ENCODE measurements around the gene RIOK3.
A peak's percentile ranks its signal among the peaks of the same experiment; 100 is the strongest.
"Not testable (repeated sequence)": the region's sequence is repeated elsewhere in the genome, so short reads cannot be mapped to it uniquely, and the experiment has no call there.

RIOK3 gene

DNA sequence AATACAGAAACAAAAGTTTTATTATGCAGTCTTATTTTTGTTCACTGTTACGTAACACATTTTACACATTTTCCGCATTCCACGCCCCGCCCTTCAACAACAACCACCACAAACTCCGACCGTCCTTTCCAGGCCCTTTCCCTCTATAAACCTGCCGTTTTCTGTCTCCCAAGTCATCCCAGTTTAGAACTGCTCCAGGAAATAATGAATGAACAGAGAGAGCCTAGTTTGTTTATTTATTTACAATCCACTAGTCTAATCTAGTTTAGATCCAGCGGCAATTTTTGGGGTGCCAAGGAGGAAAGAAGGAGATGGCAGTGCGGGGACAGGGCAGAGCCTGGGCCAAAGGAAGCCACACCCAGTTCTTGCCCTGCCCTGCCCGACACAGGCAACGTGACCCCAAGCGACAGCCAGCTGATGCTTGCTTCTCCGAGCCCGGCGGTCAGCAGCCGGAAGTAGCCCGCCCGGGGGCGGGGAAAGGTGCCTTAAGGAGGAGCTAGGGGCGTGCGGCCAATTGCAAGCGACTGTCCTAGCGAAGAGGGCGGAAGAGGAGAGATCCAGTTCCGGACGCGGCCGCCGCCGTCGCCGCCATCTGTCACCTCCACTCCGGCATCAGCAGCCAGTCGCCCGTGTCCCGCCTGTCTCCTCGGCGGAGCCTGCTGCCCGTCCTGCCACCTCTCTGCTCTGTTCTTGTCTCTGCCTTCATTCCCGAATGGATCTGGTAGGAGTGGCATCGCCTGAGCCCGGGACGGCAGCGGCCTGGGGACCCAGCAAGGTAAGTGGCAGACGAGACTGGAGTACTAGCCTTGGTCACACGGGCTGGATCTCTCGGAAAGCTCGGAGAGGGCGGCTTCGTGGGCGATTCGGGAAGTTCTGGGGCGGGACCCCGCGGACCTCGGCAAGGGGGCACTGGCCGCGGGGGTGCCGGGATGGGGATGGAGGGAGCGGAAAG, at the start of gene RIOK3:
RIOK3 (plus strand) TSS at position 560 of the 952 bp plus-strand sequence; CDS start at position 713, 153 bp downstream.
- peak; percentile 96 for DNase-seq (ENCODE audit: low spot score)

GRCh38 chr18:23403310-23403709, 49.8 kb upstream of the RIOK3 start:
- DNase-seq (ENCODE audit: low spot score): no peak

GRCh38 chr18:23405636-23406035, 47.5 kb upstream of the RIOK3 start:
- DNase-seq (ENCODE audit: low spot score): no peak

GRCh38 chr18:23406271-23406787, 46.8 kb upstream of the RIOK3 start:
- DNase-seq (ENCODE audit: low spot score): no peak

DNA sequence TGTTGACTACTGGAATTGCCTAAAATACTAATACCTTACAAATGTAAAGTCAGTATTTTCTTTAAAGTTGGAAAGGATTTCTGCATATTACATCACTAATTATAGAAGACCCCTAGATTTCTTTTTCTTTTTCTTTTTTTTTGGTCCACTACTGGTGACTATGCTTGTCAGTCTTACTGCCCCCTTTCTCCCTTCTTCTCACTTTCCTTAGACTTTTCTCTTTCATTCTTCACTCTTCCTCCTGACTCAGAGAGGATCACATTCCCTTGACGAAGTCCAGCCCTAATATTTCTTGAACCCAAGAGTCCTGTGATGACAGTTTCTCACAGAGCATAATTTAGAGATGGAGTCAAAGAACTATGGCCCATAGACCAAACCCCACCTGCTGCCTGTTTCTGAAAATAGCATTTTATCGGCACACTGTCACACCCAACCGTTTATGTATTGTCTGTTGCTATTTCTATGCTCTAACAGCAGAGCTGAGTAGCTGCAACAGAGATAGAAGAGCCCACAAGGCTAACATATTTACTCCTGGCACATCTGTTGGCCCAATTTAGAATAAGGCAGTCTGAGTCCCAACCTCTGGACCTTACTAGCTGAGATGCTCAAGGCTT, 40.6 kb upstream of the RIOK3 start:
- no peak for DNase-seq (ENCODE audit: low spot score)

DNA sequence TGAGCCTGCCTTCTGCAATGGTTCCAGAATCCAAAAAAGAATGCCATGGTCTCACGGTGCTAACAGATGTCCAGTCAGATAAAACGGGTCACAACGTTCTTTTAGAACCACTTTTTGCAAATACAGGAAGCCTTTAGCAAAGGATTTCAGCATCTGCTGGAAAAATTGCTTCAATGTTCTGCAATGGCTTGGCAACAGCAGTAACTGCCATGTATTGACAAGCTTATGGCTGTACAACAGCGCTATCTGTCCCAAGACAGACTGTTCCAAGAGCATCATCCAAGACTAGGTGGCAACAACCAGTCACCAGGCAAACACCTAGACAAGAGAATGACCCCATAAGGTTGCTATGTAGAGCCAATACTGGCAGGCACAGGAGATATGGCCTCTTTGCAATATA, 37.6 kb upstream of the RIOK3 start:
- no peak for DNase-seq (ENCODE audit: low spot score)

GRCh38 chr18:23416298-23416697, 36.8 kb upstream of the RIOK3 start:
- DNase-seq (ENCODE audit: low spot score): no peak

DNA sequence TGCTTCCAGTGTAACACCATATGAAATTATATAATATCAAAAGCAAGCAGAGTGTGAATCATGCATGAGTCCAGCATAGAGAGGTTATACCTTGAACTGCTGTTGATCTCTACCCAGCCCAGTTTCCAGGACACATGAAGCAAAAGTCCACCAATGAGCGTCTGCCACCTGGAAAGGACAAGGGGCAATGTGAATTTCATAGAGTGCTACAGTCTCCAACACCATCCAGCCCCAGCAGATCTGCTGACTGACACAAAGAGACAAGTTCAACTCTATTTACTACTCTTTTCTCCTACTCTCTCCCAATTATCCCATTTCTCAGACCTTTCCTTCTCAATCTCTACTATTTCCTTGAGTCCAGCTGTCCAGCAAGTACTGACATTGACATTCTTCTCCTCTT, 31.8 kb upstream of the RIOK3 start:
- no peak for DNase-seq (ENCODE audit: low spot score)

- no peak for DNase-seq (ENCODE audit: low spot score)
These were observed 30.2 kb upstream of the RIOK3 start for GRCh38 chr18:23422751-23423418.

- DNase-seq (ENCODE audit: low spot score): no peak
These were observed 28.5 kb upstream of the RIOK3 start for GRCh38 chr18:23424616-23425015.

GRCh38 chr18:23428821-23429220, 24.3 kb upstream of the RIOK3 start:
- no peak for DNase-seq (ENCODE audit: low spot score)

DNA sequence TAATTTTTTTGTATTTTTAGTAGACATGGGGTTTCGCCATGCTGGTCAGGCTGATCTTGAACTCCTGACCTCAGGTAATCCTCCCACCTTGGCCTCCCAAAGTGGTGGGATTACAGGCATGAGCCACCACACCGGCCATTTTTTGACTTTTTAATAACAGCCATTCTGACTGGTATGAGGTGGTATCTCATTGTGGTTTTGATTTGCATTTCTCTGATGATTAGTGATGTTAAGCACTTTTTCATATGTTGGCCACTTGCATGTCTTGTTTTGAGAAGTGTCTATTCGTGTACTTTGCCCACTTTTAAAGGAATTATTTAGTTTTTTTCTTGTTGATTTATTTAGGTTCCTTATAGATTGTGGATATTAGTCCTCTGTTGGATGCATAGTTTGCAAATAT, 23.5 kb upstream of the RIOK3 start:
- DNase-seq (ENCODE audit: low spot score): not testable (repeated sequence)

- DNase-seq (ENCODE audit: low spot score): no peak
These were observed 19.7 kb upstream of the RIOK3 start for GRCh38 chr18:23433360-23433759.

DNA sequence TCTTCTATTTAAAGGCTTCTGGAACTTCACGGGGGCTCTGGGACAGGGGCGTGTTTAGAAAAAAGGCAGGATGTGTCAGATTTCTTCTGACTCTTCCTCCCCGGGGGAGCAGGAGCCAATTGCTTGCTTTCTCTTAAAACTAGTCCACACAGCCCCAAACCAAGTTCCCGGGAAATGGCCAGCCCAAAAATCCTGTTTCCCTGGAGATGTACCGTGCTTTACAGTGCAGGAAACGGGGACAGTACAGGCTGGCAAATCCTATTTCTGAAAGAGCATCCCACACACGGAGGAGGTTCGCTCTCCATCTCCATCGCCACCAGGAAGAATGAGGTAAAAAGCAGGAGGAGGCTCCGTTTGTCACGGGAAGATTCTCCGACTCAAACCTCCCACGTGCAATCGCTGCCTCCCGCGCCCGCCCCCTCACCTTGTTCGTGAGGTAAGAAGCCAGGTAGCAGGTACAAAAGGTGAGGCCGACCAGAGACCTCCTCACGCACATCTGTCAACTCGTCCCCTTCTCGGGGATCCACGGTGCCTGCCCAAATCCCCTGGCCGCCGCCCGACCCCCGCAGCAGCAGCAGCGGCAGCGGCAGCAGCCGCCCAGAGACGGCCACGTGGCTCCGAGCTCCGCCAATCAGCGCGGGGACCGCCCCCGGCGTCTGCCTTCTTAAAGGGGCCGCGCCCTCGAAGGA, 15.6 kb upstream of the RIOK3 start:
- peak; percentile 53 for DNase-seq (ENCODE audit: low spot score)

- no peak for DNase-seq (ENCODE audit: low spot score)
These were observed 15.1 kb upstream of the RIOK3 start for GRCh38 chr18:23438046-23438377.

DNA sequence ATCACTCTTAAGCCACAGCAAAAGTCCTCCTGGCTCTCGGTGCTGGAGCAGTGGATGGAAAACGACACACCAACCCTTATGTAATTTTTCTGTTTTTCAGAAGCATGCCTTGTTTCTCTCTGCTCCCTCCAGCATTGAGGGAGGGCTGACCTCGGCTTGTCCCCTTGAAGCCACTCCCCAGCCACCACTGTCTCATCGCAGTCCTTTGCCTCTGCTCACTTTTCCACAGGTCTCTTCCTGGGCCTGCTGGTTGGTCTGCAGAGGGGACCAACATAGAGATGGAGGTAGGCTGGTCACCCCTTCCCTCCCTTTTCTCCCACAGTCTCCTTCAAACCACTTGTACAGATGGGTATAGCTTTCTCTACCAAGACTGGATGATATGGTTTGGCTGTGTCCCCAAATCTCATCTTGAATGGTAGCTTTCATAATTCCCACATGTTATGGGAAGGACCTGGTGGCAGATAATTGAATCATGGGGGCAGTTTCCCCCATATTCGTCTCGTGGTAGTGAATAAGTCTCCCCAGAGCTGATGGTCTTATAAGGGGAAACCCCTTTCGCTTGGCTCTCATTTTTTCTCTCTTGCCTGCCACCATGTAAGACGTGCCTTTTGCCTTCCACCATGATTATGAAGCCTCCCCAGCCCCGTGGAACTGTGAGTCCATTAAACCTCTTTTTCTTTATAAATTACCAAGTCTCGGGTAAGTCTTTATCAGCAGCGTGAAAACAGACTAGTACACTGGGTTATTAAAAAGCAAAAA, 14.3 kb upstream of the RIOK3 start:
- no peak for DNase-seq (ENCODE audit: low spot score)

GRCh38 chr18:23440131-23440530, 13.0 kb upstream of the RIOK3 start:
- no peak for DNase-seq (ENCODE audit: low spot score)

DNA sequence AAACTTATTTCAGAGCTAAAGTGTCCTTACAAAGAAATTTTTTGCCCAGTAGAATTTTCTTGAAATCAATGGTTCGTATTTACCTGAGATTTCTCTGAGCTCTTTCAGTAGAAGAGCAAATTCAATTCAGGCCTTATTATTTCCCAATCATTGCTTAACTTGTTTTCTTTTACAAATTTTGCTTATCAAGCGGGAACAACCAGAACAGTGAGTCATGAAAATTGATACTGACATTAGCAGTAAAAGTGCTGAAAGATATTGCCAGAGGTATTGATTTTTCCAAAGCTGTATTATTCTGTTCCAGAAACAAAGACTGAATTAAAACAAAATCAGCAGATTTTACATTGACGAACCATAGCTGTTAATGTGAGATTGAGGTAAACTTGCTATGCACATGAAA, 10.1 kb upstream of the RIOK3 start:
- DNase-seq (ENCODE audit: low spot score): no peak

GRCh38 chr18:23448291-23448690, 4.8 kb upstream of the RIOK3 start:
- DNase-seq (ENCODE audit: low spot score): no peak

- DNase-seq (ENCODE audit: low spot score): no peak
These were observed 3.1 kb upstream of the RIOK3 start for GRCh38 chr18:23450022-23450421.

- no peak for DNase-seq (ENCODE audit: low spot score)
These were observed 2.1 kb upstream of the RIOK3 start for GRCh38 chr18:23451011-23451410.

All from kidney capillary endothelial cell (primary cell).